AG10803 (cell line): ENCODE measurements around the gene WSB1.

Experiments used
- DNase-seq: peaks from one replicate; pipeline ENCODE4 v3.0.0; 2010; ENCODE audit warnings: low read depth
- H3K4me3 ChIP-seq: 2 replicates; pipeline ENCODE4 v1.5.1; 2011; ENCODE audit warnings: mild to moderate bottlenecking, low read length, control low read depth
- CTCF ChIP-seq: conservative IDR thresholded peaks from 2 replicates; pipeline ENCODE4 v1.5.1; 2011; ENCODE audit warnings: mild to moderate bottlenecking, low read length, control low read depth, inconsistent platforms

WSB1 gene

GRCh38 chr17:27303734-27304133, 9.8 kb downstream of the WSB1 start:
- H3K4me3 ChIP-seq: no peak overlapping the region
- TF ChIP-seq CTCF: no peak
- no peak for DNase-seq

DNA sequence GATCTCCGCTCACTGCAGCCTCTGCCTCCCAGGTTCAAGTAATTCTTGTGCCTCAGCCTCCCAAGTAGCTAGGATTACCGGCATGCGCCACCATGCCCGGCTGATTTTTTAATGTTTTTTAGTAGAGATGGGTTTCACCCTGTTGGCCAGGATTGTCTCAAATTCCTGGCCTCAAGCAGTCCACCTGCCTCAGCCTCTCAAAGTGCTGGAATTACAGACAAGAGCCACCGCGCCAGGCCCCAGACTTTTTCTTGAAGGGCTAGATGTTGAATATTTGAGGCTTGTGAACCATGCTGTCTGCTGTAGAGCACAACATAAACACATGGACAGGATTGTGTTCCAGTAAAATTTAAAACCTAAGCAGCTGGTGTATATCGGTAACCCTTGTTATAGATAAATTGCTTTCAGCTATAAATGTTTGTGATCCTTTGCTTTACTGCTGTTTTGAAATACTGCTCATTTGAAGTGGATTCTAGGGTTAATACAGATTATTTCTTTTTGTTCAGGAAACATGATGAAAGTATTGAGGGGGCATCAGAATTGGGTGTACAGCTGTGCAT, 12.4 kb downstream of the WSB1 start:
- no peak for DNase-seq
- TF ChIP-seq CTCF: no peak
- H3K4me3 ChIP-seq: no peak overlapping the region

GRCh38 chr17:27310565-27311110, 16.7 kb downstream of the WSB1 start:
- no peak for TF ChIP-seq CTCF
- no peak overlapping the region for H3K4me3 ChIP-seq
- DNase-seq: no peak

- no peak for TF ChIP-seq CTCF
- DNase-seq: no peak
Observed at GRCh38 chr17:27313301-27313700, 19.4 kb downstream of the WSB1 start.

GRCh38 chr17:27315322-27315721, 21.4 kb downstream of the WSB1 start:
- peak; percentile 91 for DNase-seq
- no peak for TF ChIP-seq CTCF
- H3K4me3 ChIP-seq: no peak overlapping the region

More at GRCh38 chr17:27313301-27313700, 19.4 kb downstream of the WSB1 start:
- H3K4me3 ChIP-seq: no peak overlapping the region

DNA sequence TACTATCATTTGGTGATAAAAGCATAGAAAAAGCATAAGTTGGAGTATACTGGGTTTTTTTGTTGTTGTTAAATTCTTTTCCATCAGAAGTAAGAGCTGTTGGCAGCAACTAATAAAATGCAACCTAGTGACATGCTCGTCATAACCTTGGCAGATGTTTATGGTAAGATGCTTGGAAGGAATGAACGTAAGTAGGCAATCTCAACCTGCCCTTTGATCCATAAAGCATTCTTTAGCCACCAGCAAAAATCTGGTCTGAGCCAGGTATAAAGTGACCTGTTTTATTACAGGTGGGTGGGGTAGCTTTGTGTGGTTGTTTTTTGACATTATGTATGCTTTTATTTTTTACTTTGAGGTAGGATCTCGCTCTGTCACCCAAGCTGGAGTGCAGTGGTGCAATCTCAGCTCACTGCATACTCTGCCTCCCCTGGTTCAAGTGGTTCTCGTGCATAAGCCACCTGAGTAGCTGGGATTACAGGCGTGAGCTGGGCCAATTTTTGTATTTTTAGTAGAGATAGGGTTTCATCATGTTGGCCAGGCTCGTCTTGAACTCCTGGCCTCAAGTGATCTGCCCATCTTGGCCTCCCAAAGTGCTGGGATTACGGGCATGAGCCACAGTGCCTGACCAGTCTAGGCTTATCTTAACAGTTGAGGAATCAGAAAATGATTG, 22.0 kb downstream of the WSB1 start:
- H3K4me3 ChIP-seq: no peak overlapping the region
- TF ChIP-seq CTCF: no peak
- DNase-seq: no peak

DNA sequence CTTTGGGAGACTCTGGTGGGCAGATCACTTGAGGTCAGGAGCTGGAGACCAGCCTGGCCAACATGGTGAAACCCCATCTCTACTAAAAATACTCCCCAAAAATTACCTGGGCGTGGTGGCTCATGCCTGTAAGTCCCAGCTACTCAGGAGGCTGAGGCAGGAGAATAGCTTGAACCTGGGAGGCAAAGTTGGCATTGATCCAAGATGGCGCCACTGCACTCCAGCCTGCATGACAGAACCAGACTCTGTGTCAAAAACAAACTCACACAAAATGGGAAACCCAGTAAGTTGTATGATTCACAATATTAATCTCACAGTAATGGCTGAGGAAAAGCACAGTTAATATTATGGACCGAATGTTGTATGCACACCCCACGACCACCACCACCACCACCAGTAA, 24.3 kb downstream of the WSB1 start:
- no peak overlapping the region for H3K4me3 ChIP-seq
- no peak for TF ChIP-seq CTCF
- DNase-seq: no peak
